Measurements from ENCODE around the gene R3HDM2. TPM values are rescaled to one million over a fixed set of nuclear protein-coding genes. Genes with fewer than 3 reads are reported as not detected.

R3HDM2 gene
- total and polyA plus RNA-seq, 2 of the 13 experiments (the other 11 are each of a cell fraction or from before 2014, with no cell fraction given): 11.1 to 23.5 TPM

GRCh38 chr12:57459055-57459749 is 28.4 kb upstream of the R3HDM2 start (continued):
- no peak for TF ChIP-seq TEF (CRISPR knock-in tag; IDR thresholded peaks at IDR 0.05)
- TF ChIP-seq PTBP1 (IDR thresholded peaks at IDR 0.05; ENCODE audit: low read depth, low read length, poor library complexity, severe bottlenecking): no peak
- TF ChIP-seq FOXO1 (CRISPR knock-in tag; IDR thresholded peaks at IDR 0.05): no peak
- TF ChIP-seq RBM22 (optimal IDR thresholded peaks at IDR 0.05; ENCODE audit: low read length): peak; percentile 58
- 0 out of 2 replicates have a peak, but pooled peaks have one; percentile 45 for TF ChIP-seq HNF1B (CRISPR knock-in tag; IDR thresholded peaks at IDR 0.05)
- no peak for TF ChIP-seq HOXA7 (CRISPR knock-in tag; IDR thresholded peaks at IDR 0.05)
- no peak for TF ChIP-seq NFYC (CRISPR knock-in tag; IDR thresholded peaks at IDR 0.05)
- TF ChIP-seq TMF1 (CRISPR knock-in tag; IDR thresholded peaks at IDR 0.05; ENCODE audit: low read depth): no peak
- no peak for TF ChIP-seq HIC2 (CRISPR knock-in tag; IDR thresholded peaks at IDR 0.05; ENCODE audit: low read depth)
- TF ChIP-seq ZNF563 (CRISPR knock-in tag; IDR thresholded peaks at IDR 0.05): no peak
- no peak for TF ChIP-seq HMG20A (CRISPR knock-in tag; IDR thresholded peaks at IDR 0.05; ENCODE audit: borderline replicate concordance)
- no peak for TF ChIP-seq SRSF4 (IDR thresholded peaks at IDR 0.05; ENCODE audit: low read depth, low read length, poor library complexity, severe bottlenecking)
- no peak for TF ChIP-seq ZFAT (CRISPR knock-in tag; conservative IDR thresholded peaks at IDR 0.05)
- no peak for TF ChIP-seq ELF4 (CRISPR knock-in tag; IDR thresholded peaks at IDR 0.05; ENCODE audit: borderline replicate concordance)
- no peak for TF ChIP-seq GMEB2 (CRISPR knock-in tag; IDR thresholded peaks at IDR 0.05; ENCODE audit: low read depth)
- TF ChIP-seq MYC (CRISPR knock-in tag; IDR thresholded peaks at IDR 0.05; ENCODE audit: borderline replicate concordance): no peak
- TF ChIP-seq IKZF5 (CRISPR knock-in tag; IDR thresholded peaks at IDR 0.05): no peak
- TF ChIP-seq ZSCAN21 (CRISPR knock-in tag; IDR thresholded peaks at IDR 0.05; ENCODE audit: borderline replicate concordance): no peak
- TF ChIP-seq JDP2 (CRISPR knock-in tag; IDR thresholded peaks at IDR 0.05; ENCODE audit: borderline replicate concordance): no peak
- TF ChIP-seq ZNF207 (IDR thresholded peaks at IDR 0.05; ENCODE audit: borderline replicate concordance): no peak
